RPMI8226 (cell line): ENCODE results near the gene BEND2.

Experiments used
- DNase-seq: peaks from one replicate; pipeline ENCODE4 v3.0.0-alpha.2; 2015

BEND2 gene

GRCh38 chrX:18133605-18134004, 87.1 kb downstream of the BEND2 start:
- no peak for DNase-seq

GRCh38 chrX:18129690-18130089, 91.0 kb downstream of the BEND2 start:
- DNase-seq, result no peak

- DNase-seq, result no peak
Measured at GRCh38 chrX:18126971-18127370, 93.7 kb downstream of the BEND2 start.

GRCh38 chrX:18119856-18120255, 100.8 kb downstream of the BEND2 start:
- DNase-seq, result no peak
